ENCODE measurements around the gene KEAP1. TPM values are rescaled to one million over a fixed set of nuclear protein-coding genes. Genes with fewer than 3 reads are reported as not detected.
A peak's percentile ranks its signal among the peaks of the same experiment; 100 is the strongest.

The KEAP1 gene
- total and polyA plus RNA-seq, 9 of the 15 experiments (the other 6 are each of a cell fraction or from before 2014, with no cell fraction given) = 2.1 to 95.6 (median 64.3) TPM

DNA sequence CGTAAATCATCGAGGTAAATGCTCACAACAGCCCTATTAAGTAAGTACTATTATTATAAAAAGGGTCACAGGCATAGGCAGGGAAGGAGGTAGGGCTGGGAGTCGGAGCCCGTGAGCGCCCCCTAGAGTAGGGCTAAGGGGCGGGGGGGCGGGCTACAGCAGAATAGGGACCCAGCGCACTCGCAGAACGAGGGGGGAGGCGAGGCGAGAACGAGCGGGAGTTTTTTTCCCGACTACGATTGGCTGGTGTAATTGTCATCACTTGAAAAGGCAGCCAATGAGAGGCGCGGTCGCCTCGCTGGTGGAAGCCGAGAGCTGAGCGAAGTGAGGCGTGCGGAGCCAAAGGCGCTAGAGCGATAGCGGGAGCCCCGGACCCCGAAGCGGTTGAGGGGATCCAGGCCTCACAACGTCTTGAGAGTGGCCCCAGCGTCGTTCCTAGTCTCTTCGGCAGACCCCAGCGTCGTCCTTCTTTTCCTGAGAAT, 24.2 kb downstream of the KEAP1 start (continued):
- TF ChIP-seq, protein P1, sequence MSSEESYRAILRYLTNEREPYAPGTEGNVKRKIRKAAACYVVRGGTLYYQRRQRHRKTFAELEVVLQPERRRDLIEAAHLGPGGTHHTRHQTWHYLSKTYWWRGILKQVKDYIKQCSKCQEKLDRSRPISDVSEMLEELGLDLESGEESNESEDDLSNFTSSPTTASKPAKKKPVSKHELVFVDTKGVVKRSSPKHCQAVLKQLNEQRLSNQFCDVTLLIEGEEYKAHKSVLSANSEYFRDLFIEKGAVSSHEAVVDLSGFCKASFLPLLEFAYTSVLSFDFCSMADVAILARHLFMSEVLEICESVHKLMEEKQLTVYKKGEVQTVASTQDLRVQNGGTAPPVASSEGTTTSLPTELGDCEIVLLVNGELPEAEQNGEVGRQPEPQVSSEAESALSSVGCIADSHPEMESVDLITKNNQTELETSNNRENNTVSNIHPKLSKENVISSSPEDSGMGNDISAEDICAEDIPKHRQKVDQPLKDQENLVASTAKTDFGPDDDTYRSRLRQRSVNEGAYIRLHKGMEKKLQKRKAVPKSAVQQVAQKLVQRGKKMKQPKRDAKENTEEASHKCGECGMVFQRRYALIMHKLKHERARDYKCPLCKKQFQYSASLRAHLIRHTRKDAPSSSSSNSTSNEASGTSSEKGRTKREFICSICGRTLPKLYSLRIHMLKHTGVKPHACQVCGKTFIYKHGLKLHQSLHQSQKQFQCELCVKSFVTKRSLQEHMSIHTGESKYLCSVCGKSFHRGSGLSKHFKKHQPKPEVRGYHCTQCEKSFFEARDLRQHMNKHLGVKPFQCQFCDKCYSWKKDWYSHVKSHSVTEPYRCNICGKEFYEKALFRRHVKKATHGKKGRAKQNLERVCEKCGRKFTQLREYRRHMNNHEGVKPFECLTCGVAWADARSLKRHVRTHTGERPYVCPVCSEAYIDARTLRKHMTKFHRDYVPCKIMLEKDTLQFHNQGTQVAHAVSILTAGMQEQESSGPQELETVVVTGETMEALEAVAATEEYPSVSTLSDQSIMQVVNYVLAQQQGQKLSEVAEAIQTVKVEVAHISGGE (CRISPR knock-in tag; IDR thresholded peaks at IDR 0.05) = no peak
- TF ChIP-seq STAG1 (CRISPR knock-in tag; IDR thresholded peaks at IDR 0.05; ENCODE audit: borderline replicate concordance) (no peak), C11orf30 (IDR thresholded peaks at IDR 0.05; ENCODE audit: low read depth) (no peak), ZNF707 (CRISPR knock-in tag; conservative IDR thresholded peaks at IDR 0.05) (no peak), ZNF764 (CRISPR knock-in tag; IDR thresholded peaks at IDR 0.05; ENCODE audit: low read depth) (no peak), ZBTB17 (CRISPR knock-in tag; IDR thresholded peaks at IDR 0.05) (no peak), OTX1 (CRISPR knock-in tag; IDR thresholded peaks at IDR 0.05) (no peak), NFYB (IDR thresholded peaks at IDR 0.05; ENCODE audit: extremely low read depth, insufficient read length) (peak; percentile 66), PRMT5 (CRISPR knock-in tag; IDR thresholded peaks at IDR 0.05) (no peak), PKNOX1 (IDR thresholded peaks at IDR 0.05) (peak; percentile 92), VEZF1 (CRISPR knock-in tag; IDR thresholded peaks at IDR 0.05) (peak; percentile 96), HNRNPLL (IDR thresholded peaks at IDR 0.05; ENCODE audit: low read depth, low read length, poor library complexity, severe bottlenecking) (no peak), MED1 (CRISPR knock-in tag; IDR thresholded peaks at IDR 0.05; ENCODE audit: borderline replicate concordance) (no peak), ZC3H8 (IDR thresholded peaks at IDR 0.05) (no peak), ZNF354B (CRISPR knock-in tag; IDR thresholded peaks at IDR 0.05) (no peak), CHD4 (IDR thresholded peaks at IDR 0.05; ENCODE audit: insufficient read depth, insufficient replicate concordance, low read depth, low read length, poor library complexity, severe bottlenecking) (no peak)
- TF ChIP-seq, protein P2, sequence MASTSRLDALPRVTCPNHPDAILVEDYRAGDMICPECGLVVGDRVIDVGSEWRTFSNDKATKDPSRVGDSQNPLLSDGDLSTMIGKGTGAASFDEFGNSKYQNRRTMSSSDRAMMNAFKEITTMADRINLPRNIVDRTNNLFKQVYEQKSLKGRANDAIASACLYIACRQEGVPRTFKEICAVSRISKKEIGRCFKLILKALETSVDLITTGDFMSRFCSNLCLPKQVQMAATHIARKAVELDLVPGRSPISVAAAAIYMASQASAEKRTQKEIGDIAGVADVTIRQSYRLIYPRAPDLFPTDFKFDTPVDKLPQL (IDR thresholded peaks at IDR 0.05; ENCODE audit: extremely low read depth, insufficient read length) = no peak
- TF ChIP-seq, protein P3, sequence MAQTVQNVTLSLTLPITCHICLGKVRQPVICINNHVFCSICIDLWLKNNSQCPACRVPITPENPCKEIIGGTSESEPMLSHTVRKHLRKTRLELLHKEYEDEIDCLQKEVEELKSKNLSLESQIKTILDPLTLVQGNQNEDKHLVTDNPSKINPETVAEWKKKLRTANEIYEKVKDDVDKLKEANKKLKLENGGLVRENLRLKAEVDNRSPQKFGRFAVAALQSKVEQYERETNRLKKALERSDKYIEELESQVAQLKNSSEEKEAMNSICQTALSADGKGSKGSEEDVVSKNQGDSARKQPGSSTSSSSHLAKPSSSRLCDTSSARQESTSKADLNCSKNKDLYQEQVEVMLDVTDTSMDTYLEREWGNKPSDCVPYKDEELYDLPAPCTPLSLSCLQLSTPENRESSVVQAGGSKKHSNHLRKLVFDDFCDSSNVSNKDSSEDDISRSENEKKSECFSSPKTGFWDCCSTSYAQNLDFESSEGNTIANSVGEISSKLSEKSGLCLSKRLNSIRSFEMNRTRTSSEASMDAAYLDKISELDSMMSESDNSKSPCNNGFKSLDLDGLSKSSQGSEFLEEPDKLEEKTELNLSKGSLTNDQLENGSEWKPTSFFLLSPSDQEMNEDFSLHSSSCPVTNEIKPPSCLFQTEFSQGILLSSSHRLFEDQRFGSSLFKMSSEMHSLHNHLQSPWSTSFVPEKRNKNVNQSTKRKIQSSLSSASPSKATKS (CRISPR knock-in tag; IDR thresholded peaks at IDR 0.05) = no peak
- TF ChIP-seq, protein P4, sequence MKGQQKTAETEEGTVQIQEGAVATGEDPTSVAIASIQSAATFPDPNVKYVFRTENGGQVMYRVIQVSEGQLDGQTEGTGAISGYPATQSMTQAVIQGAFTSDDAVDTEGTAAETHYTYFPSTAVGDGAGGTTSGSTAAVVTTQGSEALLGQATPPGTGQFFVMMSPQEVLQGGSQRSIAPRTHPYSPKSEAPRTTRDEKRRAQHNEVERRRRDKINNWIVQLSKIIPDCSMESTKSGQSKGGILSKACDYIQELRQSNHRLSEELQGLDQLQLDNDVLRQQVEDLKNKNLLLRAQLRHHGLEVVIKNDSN (CRISPR knock-in tag; IDR thresholded peaks at IDR 0.05) = no peak

Measured in K562 (cell line).